Middle frontal gyrus (tissue), 1 donor: ENCODE results near the gene DNAJC7.
"Not testable (repeated sequence)": the region's sequence is repeated elsewhere in the genome, so short reads cannot be mapped to it uniquely, and the experiment has no call there.

Source experiments
- DNase-seq: peaks from one replicate; pipeline ENCODE4 v3.0.0-alpha.2; 2015; ENCODE audit warnings: low spot score; ENCODE audit errors: extremely low spot score

DNAJC7 gene

DNA sequence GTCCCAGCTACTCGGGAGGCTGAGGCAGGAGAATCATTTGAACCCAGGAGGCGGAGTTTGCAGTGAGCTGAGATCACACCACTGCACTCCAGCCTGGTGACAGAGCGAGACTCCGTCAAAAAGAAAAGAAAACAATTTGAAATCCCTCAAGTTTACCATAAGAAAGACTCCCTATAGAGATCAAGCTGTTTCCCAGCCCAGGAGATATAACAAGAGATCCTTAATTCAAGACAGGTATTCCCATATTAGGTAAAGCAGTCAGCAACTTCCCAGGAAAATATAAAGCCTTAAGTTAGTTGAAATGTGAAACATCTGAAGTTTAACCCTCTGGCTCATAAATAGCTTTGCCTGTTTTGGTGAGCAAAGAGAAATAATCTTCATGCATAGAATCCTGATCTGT is 4.9 kb downstream of the DNAJC7 start:
- DNase-seq, result not testable (repeated sequence)

DNA sequence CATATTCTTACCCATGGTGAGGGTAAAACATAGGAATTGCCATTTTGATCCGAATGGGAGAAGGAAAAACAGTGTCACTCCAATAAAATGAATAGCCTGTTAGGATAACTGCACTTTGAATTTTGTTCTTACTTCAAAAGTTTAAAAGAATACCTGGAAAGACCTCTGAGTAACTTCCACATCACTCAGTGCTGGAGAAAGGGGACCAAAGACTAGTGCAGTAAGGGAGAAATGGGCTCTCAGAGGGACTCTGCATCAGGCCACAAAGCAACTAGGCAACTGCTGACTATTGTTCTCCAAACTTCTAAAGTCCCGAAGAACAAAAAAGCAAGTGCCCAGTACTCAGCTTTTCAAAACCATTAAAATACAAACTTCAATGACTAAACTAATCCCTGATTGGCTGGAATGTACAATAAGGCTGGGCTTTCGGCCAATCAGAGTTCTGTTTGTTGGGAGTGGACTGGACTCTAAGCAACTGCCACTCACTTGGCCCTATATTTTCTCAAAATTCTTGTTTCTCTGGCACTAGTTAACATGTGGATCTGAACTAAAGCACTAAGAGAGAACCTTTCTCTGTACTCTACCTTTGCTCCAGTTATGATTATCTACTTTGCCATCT is 6.2 kb downstream of the DNAJC7 start:
- DNase-seq, result no peak

DNA sequence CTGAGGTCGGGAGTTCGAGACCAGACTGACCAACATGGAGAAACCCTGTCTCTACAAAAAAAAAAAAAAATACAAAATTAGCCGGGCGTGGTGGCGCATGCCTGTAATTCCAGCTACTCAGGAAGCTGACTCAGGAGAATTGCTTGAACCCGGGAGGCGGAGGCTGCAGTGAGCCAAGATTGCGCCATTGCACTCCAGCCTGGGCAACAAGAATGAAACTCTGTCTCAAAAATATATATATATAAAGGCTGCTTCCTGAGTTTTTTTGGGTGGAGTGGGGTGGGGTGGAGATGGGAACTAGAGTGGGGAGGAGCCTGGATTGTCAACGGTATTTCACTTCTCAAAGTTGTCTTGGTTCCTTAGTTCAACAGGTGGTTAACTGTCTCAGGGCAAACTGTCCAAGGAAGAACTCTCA is 7.0 kb downstream of the DNAJC7 start:
- DNase-seq, result not testable (repeated sequence)

DNA sequence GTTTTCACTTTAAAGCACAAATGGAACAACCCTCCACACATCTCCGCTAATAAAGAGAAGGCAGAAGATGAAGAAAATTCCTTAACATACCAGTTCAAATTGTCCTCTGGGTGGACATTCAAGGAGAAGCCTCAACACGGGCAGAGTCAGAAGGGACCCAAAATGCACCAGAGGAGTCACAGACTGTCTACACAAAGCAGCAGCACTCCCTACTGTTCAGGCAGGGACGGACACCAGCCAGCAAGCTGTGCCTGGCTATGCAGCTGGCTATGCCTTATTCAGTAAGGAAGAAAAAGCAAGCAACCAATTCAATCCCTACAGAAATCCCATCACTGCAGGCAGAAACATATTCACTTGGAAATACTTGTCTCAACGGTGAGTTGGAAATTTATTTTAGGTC is 8.1 kb downstream of the DNAJC7 start:
- peak; percentile 36 for DNase-seq

DNA sequence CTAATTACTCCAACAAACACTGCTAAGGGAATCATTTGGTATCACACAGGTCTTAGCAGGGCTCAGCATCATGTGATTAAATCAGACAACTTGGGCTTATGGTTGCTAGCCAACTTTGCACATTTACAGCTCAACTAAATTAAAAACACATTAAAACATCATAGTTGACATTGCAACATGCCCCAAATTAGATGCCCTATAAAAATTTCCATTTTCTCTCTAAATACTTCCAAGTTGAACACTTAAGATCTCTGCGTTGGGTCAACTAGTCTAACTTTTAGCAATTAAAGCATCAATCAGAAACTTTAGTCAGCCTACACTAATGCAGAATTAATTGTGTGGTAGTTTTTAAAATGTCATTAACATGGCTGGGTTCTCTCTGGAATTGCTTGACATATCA is 12.1 kb downstream of the DNAJC7 start:
- no peak for DNase-seq

DNA sequence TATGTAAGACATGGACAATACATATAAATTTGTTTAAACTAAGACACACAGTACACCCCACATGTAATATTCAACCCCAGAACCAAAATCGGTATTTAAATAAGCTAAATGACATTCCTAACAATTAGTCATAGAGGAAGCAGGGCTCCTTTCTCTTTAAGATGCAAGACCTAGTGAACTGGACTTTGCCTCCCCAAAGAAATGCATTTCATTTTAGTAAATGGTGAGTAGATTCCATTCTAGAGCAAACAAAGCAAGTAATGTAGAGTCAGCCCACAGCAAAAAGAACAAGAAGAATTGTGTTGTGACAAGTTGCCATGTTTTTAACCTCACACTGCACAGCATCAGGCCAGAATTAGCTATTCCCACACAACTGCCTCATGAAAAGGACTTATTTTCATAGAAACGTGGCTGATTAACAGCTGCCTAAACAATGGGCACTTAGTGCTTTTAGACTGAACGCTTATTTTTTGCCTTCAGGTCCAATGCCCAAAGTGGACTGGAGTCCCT is 14.4 kb downstream of the DNAJC7 start:
- no peak for DNase-seq

DNA sequence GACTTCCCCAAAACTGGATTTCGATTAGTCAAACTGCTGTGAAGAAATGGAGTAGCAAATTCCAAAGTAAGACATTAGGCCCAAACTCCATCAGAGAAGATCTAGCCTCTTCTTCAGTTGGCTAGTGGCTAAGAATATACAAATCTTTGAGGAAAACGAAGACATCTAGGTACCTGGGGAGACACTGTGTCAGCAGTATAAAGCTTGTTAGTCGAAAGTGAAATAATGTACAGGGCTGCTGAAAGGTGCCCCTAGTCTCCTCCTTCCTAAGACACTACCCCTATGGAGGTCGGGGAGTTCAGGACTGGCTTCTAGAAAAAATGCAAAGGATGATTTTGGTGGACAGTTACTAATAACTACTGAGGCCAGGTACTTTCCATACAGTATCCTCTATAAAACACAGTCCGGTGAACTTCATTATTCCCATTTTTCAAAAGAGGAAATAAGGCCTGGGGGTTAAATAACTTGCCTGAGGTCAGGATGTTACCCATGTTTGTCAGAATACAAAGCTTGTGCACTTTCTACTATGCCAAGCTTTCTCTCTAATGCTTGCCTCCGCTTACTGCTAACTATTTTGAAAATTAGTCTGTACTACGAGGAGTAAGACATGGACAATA is 15.0 kb downstream of the DNAJC7 start:
- no peak for DNase-seq

DNA sequence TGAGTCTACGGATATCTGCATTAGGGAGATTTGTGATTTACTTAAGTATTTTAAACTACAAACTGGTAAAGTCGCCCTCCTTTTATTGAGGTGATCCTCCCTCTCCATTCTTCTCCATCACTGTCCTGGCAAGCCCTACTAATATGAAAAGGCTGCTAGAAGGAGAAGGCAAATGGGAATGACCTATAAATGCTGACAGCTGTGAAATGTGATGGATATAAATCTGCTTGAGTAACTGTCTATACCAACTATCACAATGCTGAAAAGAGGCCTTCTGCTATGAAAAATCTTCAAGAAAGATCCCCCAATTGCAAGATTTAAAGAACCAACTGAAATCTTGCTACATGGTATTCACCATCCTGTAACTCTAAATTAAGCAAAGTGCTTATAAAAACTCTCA is 15.5 kb downstream of the DNAJC7 start:
- no peak for DNase-seq

DNA sequence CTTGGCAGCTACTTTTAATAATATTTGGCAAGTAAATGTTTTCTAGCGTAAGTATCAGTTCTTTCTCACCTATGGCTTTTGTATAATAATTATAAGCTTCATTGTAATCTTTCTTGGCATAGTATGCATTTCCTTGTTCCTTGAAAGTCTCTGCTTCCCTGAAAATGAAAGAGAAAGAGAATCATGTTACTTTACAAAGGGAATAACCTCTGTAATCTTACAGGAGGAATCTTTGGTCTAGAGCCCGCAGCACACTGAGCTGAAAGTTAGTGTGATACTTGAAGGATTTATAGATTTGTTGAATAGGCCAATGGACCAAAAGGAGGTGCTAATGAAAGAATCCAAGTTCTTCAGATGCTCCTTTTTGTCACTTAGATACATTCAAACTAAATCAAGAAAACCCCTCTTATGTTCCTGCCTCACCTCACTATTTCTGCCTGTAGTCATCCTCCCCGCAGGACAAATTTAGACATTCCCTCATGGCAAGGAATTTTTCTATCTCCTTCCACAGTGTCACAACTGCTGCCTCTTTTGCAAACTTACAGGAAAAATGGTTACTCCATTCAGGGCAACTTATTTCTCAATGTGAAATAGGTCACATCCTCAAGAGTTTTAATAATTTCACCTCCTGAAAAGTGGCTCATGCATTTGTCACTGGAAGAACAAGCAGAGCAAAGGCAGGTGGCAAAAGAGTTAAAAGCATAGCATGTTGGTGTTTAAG is 16.7 kb downstream of the DNAJC7 start:
- no peak for DNase-seq

DNA sequence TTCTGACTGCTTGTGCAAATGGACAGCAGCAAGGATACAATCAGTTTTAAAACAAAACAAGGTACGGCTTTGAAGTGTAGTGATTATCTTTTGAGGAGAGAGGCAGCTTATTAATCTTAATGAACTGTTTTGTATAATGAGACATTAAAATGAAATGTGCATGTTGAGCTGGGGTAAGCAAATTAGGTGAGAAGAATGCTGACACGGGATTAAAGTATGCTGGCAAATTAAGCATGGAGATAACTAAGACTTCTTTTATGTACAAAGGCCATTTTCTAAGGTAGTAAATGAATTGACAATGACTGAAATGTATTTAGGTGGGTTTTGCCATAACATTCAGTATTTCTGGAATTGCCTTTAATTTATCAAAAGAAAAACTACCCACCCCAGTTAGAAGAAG is 18.7 kb downstream of the DNAJC7 start:
- DNase-seq, result no peak

DNA sequence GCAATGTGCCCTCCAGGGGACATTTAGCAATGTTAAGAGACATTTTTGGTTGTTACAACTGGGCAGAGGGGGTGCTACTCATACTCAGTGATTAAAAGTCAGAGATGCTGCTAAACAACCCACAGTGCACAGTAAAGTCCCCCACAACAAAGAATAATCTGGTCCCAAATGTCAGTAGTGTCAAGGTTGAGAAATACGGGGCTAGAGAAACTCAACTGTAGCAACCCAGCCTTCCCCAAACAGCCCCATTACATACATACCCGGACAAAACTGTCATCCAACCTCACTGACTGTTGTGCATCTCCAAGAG is 20.4 kb downstream of the DNAJC7 start:
- no peak for DNase-seq

DNA sequence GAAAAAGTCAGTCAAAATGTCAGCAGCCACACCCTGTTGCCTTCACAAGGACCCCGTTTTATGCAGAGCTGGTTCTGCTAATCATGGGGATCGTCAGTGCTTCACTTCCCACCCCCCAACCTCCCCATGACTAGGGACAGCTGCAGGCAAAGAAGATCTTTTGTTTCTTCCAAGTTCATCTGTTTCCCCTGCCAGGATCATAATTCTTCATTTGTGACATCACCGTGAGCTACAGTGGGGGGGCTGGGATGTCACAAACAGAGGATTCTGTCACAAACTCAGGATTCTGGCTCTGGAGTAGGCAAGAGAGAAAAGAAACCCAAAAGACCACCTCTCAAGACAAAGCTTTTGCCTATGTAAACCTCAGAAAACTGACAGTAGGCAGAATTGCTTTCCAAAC is 24.7 kb downstream of the DNAJC7 start:
- DNase-seq, result peak; percentile 31

DNA sequence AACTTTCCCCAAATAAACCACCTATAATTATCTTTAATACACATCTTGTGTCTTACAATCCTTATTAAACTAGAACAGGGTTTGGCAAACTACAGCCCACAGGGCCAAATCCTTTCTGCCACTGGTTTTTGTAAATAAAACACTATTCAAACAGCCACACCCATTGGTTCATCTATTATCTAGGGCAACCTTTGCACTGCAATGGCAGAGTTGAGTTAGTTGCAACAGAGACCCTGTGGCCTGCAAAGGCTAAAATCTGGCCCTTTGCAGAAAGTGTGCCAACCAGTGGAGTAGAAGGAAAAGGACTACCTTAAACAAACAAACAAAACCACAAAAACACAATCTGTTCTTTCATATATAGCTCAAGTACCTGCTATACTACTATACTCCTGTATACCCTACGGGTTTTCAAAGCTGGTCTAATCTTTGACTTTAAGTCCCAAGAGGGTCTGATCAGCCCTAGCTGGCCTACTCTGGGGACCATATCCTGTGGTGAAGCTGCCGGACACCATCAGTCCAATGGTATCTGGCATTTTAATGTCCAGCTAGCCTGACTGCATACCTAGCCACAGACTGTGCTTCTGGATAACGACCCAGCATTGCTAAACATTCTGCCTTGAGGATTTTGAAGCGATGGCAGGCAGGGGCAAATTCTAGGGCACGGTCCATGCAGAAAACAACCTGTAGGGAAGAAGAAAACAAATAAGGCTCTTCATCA is 27.4 kb downstream of the DNAJC7 start:
- DNase-seq, result no peak

DNA sequence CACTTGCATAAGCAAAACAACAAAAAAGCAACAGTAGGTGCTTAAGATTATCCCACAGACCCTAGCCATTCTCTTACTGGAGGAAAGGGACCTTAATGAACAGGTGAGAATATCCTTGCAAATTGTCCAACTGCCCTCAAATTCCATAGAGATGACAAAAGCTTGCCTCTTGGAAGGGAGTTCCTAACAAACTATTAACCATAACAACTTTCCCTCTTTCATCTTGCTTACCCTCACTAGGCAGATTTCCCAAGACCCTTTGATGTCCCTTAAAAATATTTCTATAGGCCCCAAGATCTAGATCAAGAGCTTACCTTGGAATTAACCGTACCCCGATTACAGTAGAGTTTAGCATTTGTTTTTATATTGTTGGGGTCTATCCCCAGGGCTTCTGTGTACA is 28.8 kb downstream of the DNAJC7 start:
- DNase-seq, result no peak

DNA sequence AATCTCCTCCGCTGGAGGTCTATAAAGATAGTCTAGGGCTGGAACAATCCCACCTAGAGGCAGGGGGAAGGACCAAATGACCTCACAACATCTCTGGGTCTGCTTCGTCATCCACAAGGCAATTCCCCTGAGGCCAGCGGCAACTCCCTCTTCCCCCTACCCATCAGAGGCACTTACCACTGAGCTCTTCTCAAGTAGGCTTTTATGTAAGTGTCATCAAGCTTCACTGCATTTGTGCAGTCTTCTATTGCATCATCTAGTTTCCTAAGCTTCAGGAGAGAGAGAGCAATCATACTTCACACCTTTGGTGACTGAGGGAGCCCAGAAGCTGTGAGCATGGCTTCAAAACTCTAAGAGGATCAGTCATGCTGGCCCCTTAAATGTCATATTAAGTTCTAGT is 29.6 kb downstream of the DNAJC7 start:
- no peak for DNase-seq

DNA sequence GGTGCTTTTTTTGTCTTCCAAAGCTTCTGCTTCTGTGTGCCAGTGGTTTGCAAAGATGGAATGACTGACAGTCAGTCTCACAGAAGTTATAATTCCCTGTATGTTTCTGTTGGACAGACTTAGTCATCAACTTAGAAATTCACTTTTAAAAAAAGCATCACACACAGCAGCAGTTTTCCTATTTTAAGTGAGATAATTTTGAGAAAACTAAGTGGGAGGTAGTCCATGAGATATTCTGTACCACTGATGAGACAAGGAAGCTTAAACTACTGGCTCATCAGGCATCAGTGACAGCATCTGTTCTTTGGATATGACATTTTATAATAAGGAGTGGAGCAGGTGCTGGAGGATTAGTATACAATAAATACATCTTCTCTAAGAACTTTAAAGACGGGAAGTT is 30.6 kb downstream of the DNAJC7 start:
- no peak for DNase-seq

DNA sequence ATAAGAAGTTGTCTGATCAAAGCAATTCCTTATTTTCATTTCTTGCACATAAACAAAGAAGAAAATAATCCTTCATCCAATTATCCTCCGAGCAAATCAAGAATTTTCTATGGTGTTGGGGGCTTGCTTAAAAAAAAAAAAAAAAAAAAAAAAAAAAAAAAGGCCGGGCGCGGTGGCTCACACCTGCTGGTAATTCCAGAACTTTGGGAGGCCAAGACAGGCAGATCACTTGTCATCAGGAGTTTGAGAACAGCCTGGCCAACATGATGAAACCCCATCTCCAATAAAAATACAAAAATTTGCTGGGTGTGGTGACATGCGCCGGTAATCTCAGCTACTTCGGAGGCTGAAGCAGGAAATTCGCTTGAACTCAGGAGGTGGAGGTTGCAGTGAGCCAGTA is 31.3 kb downstream of the DNAJC7 start:
- DNase-seq, result no peak

DNA sequence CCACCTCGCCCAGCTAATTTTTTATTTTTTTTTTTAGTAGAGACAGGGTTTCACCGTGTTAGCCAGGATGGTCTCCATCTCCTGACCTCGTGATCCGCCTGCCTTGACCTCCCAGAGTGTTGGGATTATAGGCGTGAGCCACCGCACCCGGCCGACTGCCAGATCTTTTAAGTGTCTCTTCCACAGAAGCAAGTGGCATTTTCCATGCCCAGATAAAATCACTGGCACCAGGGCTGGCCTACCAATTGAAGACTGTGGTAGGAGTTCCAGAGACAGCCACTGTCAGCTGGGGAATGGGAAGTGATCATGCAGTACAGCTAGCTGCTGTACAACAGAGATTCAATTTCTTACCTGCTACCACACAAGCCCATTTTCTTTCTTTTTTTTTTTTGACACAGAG is 32.8 kb downstream of the DNAJC7 start:
- DNase-seq, result no peak

DNA sequence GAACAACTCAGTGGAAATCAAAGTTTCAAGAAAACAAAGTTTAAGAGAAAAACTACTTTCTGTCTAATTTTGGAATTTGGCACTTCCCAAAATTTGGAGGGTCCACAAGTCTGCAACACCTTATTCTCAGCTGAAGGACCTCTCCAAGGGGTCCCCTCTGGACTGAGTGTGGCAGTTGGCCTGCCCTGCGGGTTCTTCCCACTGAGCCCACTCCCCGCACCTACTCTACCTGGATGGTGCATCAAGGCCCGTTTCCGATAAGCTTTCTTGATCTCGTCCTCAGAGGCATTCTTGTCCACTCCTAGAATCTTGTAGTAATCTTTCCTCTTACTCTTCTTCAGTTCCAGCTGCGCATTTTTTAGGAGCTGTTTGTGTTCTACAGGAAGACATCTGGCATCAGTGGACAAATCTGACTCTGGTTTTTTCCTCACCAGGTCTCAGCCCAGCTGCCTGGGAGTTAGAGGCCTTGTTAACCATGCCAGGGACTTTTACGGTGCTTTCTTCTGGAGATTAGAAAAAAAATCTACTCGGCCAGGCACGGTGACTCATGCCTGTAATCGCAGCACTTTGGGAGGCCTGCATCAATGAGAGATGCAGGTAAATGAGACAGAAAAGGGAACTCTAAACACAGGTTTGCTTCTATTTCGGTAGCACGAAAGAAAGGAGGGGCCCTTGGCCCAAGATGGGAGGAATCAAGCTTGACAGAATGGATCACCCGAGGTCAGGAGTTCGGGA is 35.0 kb downstream of the DNAJC7 start:
- no peak for DNase-seq

DNA sequence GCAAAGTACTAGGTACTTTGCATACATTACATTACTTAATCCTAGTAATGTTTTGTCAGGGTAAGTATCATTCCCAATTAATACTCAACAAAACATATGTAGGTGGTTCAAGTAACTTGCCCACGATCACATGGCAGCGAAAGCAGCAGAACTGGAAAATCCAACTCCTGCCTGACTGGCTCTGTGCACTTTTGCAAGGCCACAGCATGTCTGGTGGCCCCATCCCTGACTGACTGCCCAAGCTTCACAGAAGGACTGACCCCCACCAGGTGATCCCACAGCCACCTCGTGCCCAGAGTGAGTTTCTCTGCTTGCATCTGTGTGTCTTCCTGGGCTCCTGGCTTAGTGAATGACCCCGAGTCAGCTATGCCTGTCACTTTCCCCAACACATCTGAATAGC is 39.2 kb downstream of the DNAJC7 start:
- no peak for DNase-seq

DNA sequence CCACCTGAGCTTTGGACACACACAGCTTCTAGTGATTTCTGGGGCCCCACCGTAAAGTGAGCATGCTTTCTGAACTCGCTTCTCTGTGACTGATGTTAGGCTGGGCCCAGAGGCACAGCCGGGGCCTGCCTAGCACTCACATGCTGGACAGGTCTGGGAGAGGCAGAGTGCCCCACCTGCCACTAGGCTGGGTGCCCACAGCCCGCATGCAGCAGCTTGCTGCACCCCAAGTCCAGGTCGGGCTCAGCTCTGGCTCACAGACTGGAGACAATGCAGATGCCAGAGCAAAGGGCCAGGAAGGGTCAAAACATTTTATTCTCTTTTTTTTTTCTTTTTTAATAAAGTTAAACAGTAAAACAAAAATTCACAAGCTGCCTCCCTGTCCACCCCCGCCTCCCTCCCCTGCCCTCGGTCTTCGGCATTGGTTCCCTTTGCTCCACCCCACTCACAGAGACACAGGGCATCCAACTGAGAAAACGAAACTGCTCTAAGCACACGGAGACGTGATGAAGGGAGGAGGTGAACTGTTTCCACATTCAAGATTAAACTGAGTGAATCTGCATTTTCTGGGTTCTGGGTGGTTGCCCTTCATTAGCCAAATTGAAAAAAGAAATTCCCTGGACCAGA is 41.0 kb downstream of the DNAJC7 start:
- no peak for DNase-seq
